GDM1 (cell line): ENCODE data around the gene FUT7.

ENCODE experiments used
- DNase-seq: peaks from one replicate; lab custom pipeline; 2025; lab: John Stamatoyannopoulos, UW

FUT7 gene

GRCh38 chr9:136982232-136983051 is 49.4 kb downstream of the FUT7 start, which contains the start of gene LCNL1:
Gene LCNL1 (plus strand): TSS chr9:136982993. CDS start chr9:136983587, 594 bp downstream.
- DNase-seq = no peak

GRCh38 chr9:136981588-136982231 is 50.2 kb downstream of the FUT7 start:
- DNase-seq = no peak

GRCh38 chr9:136980669-136981478 is 51.0 kb downstream of the FUT7 start:
- no peak for DNase-seq
